ENCODE results near the gene OSR1.
"Not testable (repeated sequence)": the region's sequence is repeated elsewhere in the genome, so short reads cannot be mapped to it uniquely, and the experiment has no call there.

OSR1 gene

GRCh38 chr2:19330436-19330835 lies 28.0 kb downstream of the OSR1 start:
- DNase-seq, result no peak

- DNase-seq, result no peak
These were observed 29.0 kb downstream of the OSR1 start for GRCh38 chr2:19329445-19329844.

- DNase-seq, result no peak
These were observed 30.9 kb downstream of the OSR1 start for GRCh38 chr2:19327496-19327895.

GRCh38 chr2:19321946-19322345 lies 36.5 kb downstream of the OSR1 start:
- DNase-seq, result no peak

- DNase-seq, result no peak
These were observed 37.6 kb downstream of the OSR1 start for GRCh38 chr2:19320813-19321212.

GRCh38 chr2:19319698-19320097 lies 38.7 kb downstream of the OSR1 start:
- no peak for DNase-seq

GRCh38 chr2:19319064-19319463 lies 39.4 kb downstream of the OSR1 start:
- no peak for DNase-seq

- DNase-seq, result no peak
These were observed 44.9 kb downstream of the OSR1 start for GRCh38 chr2:19313553-19313952.

GRCh38 chr2:19312949-19313348 lies 45.5 kb downstream of the OSR1 start:
- DNase-seq, result no peak

- DNase-seq, result not testable (repeated sequence)
These were observed 52.4 kb downstream of the OSR1 start for GRCh38 chr2:19306065-19306464.

- not testable (repeated sequence) for DNase-seq
These were observed 52.9 kb downstream of the OSR1 start for GRCh38 chr2:19305400-19306055.

GRCh38 chr2:19301706-19302105 lies 56.7 kb downstream of the OSR1 start:
- no peak for DNase-seq
